Measurements from ENCODE around the gene PPID.
A peak's percentile ranks its signal among the peaks of the same experiment; 100 is the strongest.
"Not testable (repeated sequence)": the region's sequence is repeated elsewhere in the genome, so short reads cannot be mapped to it uniquely, and the experiment has no call there.

PPID gene

GRCh38 chr4:158758142-158758541 lies 34.9 kb upstream of the PPID start:
- H3K4me3 ChIP-seq (ENCODE audit: control insufficient read depth, low read depth, low read length): no peak overlapping the region
- no peak for TF ChIP-seq CTCF (IDR thresholded peaks at IDR 0.05; ENCODE audit: control insufficient read depth, insufficient read depth, low read depth, low read length, missing control alignments)
- DNase-seq (ENCODE audit: low read depth): peak; percentile 64

- DNase-seq (ENCODE audit: low read depth): no peak
- no peak overlapping the region for H3K4me3 ChIP-seq (ENCODE audit: control insufficient read depth, low read depth, low read length)
- no peak for TF ChIP-seq CTCF (IDR thresholded peaks at IDR 0.05; ENCODE audit: control insufficient read depth, insufficient read depth, low read depth, low read length, missing control alignments)
Measured at GRCh38 chr4:158756588-158756987, 33.4 kb upstream of the PPID start.

GRCh38 chr4:158755819-158756218 lies 32.6 kb upstream of the PPID start:
- not testable (repeated sequence) for DNase-seq (ENCODE audit: low read depth); H3K4me3 ChIP-seq (ENCODE audit: control insufficient read depth, low read depth, low read length)

- no peak for TF ChIP-seq CTCF (IDR thresholded peaks at IDR 0.05; ENCODE audit: control insufficient read depth, insufficient read depth, low read depth, low read length, missing control alignments)
- DNase-seq (ENCODE audit: low read depth): peak; percentile 71
- H3K4me3 ChIP-seq (ENCODE audit: control insufficient read depth, low read depth, low read length): no peak overlapping the region
Measured at GRCh38 chr4:158754385-158755180, 31.4 kb upstream of the PPID start.

- DNase-seq (ENCODE audit: low read depth): peak; percentile 81
Measured at GRCh38 chr4:158750379-158750778, 27.2 kb upstream of the PPID start.

GRCh38 chr4:158746537-158746936 lies 23.3 kb upstream of the PPID start:
- not testable (repeated sequence) for H3K4me3 ChIP-seq (ENCODE audit: control insufficient read depth, low read depth, low read length); DNase-seq (ENCODE audit: low read depth)

More at GRCh38 chr4:158750379-158750778, 27.2 kb upstream of the PPID start:
- no peak for TF ChIP-seq CTCF (IDR thresholded peaks at IDR 0.05; ENCODE audit: control insufficient read depth, insufficient read depth, low read depth, low read length, missing control alignments)
- no peak overlapping the region for H3K4me3 ChIP-seq (ENCODE audit: control insufficient read depth, low read depth, low read length)

- H3K4me3 ChIP-seq (ENCODE audit: control insufficient read depth, low read depth, low read length): no peak overlapping the region
- no peak for TF ChIP-seq CTCF (IDR thresholded peaks at IDR 0.05; ENCODE audit: control insufficient read depth, insufficient read depth, low read depth, low read length, missing control alignments)
- DNase-seq (ENCODE audit: low read depth): no peak
Measured at GRCh38 chr4:158741326-158742021, 18.3 kb upstream of the PPID start.
